HL-60/S4 treated with phorbol 12-myristate 13-acetate at 8.2 ng/mL for 4 days and 3 days (cell line): ENCODE results near the gene ZC3H7B.

ENCODE experiments used
- in situ Hi-C: fragments of 300-500 bp; cut with MboI; formaldehyde crosslinking; loops from 2 replicates; pipeline ENCODE4 v1.15.0; 2022; ENCODE audit warnings: low sequenced_read_pairs

ZC3H7B gene

DNA sequence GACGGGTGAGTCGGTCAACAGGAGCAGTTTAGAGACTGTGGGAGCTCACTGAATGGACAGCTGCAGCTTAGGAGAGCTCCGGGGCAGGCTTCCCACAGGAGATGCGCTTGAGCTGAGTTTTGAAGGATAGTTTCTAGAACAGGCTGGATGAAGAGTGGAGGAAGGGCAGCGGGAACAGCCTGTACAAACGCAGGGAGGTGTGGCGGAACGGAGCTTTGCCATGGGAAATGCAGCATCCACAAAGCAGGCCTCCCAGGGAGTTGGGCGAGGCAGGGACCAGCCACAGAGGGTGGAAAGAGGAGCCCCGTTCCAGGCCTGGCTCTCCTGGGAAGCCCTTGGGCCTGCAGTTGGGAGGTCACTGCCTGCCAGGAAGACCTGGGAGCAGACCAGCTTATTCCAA is 53.7 kb downstream of the ZC3H7B start:
- in situ Hi-C loops, result no loop called here

DNA sequence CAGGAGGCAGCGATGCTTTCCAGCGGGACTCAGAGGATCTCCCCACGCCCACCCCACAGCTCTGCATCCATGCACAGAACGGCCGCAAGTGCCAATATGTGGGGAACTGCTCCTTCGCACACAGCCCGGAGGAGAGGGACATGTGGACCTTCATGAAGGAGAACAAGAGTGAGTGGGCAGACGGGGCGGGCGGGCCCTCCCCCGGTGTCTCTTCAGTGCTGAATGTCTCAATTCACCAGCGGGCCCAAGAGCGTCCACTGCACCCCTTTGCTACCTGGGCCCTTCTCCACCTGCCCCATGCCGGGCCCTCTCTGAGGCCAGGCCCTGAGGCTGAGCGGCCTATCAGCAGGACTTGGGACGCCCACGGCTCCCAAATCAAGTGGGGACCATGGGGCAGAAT is 54.6 kb downstream of the ZC3H7B start:
- in situ Hi-C loops, result no loop called here

- in situ Hi-C loops, result no loop called here
These were observed 55.2 kb downstream of the ZC3H7B start for GRCh38 chr22:41356430-41357028.

DNA sequence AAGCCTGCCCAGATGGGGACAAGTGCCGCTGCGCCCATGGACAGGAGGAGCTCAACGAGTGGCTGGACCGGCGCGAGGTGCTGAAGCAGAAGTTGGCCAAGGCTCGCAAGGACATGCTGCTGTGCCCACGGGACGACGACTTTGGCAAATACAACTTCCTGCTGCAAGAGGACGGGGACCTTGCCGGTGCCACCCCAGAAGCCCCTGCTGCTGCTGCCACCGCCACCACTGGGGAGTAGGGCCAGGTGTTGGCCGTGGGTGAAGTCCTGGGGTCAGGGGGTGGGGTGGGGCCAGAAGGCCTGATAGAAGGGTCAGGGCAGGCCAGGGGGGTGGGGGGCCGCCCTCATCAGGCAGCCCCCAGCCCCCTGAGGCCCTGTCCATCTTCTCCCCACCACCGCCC is 55.9 kb downstream of the ZC3H7B start:
- in situ Hi-C loops, result no loop called here

DNA sequence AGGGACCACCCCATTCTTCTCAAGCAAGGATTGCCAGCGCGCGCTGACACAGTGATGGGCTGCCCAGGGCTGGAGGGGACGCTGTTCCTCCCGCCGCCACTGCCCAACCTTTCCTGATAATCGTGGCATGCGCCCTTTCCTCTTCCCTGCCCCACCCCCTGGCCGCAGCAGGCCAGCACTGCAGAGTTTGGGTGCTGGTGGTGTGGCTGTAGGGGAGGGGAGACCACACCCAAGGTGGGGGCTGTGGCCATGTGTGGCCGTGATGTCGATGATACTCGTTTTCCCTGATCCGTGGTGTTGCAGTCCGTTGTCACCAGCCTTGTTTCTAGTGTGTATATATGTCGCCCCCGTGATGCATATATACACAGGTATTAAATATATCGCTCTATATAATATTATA is 57.6 kb downstream of the ZC3H7B start:
- in situ Hi-C loops, result no loop called here

DNA sequence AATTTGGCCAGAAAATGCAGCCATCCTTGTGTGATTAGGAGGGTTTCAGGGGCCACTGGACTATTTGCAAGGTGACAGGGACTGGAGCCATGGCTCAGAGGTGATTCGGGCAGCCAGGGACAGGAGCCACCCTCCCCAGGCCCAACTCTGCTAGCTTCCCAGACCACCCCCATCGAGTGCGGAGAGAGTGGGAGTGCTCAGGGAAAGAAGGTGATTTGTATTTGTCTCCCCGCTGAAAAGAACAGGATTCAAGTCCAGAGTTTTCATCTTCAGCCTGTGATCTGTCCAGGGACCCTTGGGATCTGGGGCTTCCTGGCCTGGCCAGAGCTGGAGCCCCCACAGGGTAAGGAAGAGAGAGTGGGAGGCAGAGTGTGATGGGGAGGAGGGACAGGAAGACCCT is 58.1 kb downstream of the ZC3H7B start:
- in situ Hi-C loops, result no loop called here

GRCh38 chr22:41360126-41360525 is 58.8 kb downstream of the ZC3H7B start:
- in situ Hi-C loops, result no loop called here

GRCh38 chr22:41361716-41362310 is 60.5 kb downstream of the ZC3H7B start:
- in situ Hi-C loops, result no loop called here

DNA sequence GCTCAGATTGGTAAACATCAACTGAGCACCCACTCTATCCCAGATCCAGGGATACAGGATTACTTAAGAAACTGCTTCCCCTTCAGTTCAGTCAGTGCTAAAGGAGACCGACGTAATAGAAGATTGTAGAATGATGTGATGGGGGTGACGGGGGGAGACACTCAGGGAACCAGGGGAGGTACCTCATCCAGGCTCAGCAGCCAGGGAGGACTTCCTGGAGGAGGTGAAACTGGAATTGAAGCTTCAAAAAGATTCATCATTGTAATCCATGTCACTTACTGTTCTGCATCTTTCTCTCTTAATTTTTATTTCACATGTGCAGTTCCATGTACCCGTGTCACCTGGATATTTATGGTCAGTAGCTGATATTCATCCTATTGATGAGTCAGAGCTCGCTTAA is 61.3 kb downstream of the ZC3H7B start:
- in situ Hi-C loops, result no loop called here

DNA sequence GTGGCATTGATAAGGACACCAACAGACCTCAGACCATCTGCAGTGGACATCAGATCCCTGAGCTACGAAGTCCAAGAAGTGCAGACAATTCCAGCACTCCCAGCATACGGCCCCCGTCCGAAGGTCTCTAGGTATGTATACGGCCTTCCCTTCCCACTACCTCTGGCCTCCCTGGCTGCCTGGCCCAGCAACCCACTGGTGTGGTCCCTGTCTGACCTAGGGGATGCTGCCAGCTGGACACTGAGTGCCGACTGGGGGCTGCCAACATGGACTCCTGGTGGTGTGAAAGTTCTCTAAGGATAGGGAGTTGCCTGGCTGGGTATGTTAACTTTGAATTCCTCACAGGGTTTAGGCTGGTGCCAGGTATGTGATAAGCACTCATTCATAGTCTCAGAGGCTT is 62.9 kb downstream of the ZC3H7B start:
- in situ Hi-C loops, result no loop called here

GRCh38 chr22:41364955-41365354 is 63.6 kb downstream of the ZC3H7B start:
- in situ Hi-C loops, result no loop called here

DNA sequence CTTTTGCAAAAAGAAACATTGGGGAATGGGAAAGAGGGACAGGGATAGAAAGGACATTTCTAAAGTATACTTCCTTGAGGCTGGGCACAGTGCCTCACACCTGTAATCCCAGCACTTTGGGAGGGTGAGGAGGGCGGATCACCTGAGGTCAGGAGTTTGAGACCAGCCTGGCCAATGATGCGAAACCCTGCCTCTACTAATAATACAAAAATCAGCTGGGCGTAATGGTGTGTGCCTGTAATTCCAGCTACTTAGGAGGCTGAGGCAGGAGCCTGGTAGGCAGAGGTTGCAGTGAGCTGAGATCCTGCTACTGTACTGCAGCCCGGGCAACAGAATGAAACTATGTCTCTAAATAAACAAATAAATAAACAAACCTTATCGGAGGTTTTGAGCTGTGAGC is 64.1 kb downstream of the ZC3H7B start:
- in situ Hi-C loops, result no loop called here

GRCh38 chr22:41366323-41367029 is 65.2 kb downstream of the ZC3H7B start:
- in situ Hi-C loops, result no loop called here

- in situ Hi-C loops, result no loop called here
These were observed 65.8 kb downstream of the ZC3H7B start for GRCh38 chr22:41367039-41367679.

GRCh38 chr22:41367680-41368542 is 66.6 kb downstream of the ZC3H7B start:
- in situ Hi-C loops, result no loop called here

DNA sequence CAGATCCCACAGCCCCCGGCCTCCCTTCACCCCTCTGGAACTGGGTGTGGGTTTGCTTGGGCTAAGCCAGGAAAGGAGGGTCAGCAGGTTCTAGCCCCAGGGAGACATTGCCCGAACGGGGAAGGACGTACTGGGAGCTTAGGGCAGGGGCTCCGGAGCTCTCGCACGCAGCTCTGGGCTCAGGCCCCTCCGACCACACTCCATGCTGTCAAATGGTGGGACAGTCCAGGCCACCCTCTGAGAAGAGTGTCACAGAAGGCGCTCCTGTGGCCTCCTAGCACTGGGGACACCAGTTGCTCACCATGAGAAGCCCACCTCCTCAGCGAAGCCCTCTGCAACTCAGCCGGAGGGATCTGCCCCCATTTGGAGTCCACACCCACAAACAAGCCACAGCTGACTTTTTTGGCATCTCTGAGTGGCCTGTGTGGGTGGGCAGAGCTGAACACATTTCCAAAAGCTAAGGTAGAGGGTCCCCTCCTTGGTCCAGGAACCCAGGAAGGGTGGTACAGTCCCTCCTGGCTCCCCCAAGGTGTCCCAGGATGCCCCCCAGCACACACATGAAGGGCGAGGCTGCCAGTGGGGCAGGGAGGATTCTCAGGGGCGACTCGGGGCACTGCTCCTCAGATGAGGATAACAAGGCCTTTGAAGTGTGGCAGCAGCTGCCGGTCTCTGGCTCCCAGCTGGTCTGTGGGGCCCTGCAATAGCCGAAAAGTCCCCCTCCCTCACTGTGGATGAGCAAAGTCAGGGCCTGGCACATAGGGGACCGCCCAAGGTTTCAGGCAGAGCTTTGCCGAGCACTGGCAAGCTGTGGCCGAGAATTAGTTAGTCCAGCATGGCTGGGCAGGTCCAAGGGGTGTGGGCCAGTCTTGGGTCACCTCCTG is 67.5 kb downstream of the ZC3H7B start:
- in situ Hi-C loops, result no loop called here

DNA sequence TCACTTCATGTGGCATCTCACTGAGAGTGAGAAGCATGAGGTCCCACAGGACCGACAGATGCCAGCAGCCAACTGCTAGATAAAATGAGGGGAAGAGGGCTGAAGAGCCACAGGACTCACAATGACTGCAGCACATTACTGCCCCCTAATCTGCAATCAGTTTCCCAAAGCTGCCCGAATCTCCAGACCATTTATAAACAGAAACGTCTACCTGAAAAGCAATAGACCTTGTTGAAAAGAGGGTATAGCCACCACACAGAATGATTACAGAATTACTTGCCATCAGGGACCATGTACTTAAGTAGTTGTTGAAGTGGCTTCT is 68.1 kb downstream of the ZC3H7B start:
- in situ Hi-C loops, result no loop called here

- in situ Hi-C loops, result no loop called here
These were observed 68.5 kb downstream of the ZC3H7B start for GRCh38 chr22:41369837-41370236.

GRCh38 chr22:41377846-41378245 is 76.5 kb downstream of the ZC3H7B start:
- in situ Hi-C loops, result no loop called here

- in situ Hi-C loops, result no loop called here
These were observed 79.6 kb downstream of the ZC3H7B start for GRCh38 chr22:41380993-41381328.
